ENCODE results near the gene PSMB8.
A peak's percentile ranks its signal among the peaks of the same experiment; 100 is the strongest.
"Not testable (repeated sequence)": the region's sequence is repeated elsewhere in the genome, so short reads cannot be mapped to it uniquely, and the experiment has no call there.

Gene PSMB8

GRCh38 chr6:32843979-32844838 lies at the start of gene PSMB8:
Gene PSMB8, minus strand, starts transcription at chr6:32844047. Its CDS starts 51 bp downstream, at chr6:32843996.
- DNase-seq (ENCODE audit: low read depth, low spot score) = peak; percentile 77

GRCh38 chr6:32890831-32891230 lies 47.0 kb upstream of the PSMB8 start:
- DNase-seq (ENCODE audit: low read depth, low spot score) = no peak

- no peak for DNase-seq (ENCODE audit: low read depth, low spot score)
Measured at GRCh38 chr6:32889533-32889932, 45.7 kb upstream of the PSMB8 start.

DNA sequence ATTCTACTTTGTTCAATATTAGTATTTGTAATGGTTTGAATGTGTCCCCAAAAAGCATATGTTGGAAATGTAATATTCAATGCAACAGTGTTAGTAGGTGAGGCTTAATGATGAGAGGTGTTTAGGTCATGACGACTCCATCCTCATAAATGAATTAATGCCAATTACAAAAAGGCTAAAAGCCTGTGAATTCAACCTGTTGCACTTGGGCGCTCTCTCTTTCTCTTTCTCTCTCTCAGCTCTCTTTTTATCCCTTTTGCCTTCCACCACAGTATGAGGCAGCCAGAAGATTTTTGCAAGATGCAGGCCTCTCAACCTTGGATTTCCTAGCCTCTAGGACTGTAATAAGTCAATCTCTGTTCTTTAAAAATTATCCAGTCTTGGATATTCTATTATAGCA lies 44.7 kb upstream of the PSMB8 start:
- no peak for DNase-seq (ENCODE audit: low read depth, low spot score)

DNA sequence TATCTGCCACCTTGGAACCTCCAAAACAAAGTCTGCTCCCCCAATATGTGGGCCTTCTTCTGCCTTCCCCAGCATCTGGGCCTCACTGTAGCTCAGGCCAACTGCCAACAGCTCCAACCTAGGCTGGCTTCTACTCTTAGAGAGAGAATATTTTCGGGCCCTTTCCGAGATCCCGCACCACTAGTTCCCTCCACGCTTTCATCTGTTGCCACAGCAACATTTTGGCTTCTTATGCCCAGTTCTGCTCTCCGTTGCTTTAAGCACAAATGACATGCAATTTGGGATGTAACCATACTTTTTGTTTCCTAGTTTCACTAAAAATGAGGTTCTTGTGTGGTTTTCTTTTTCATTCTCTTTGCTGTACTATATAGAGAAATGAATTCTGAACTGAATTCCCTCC lies 43.8 kb upstream of the PSMB8 start:
- DNase-seq (ENCODE audit: low read depth, low spot score) = no peak

DNA sequence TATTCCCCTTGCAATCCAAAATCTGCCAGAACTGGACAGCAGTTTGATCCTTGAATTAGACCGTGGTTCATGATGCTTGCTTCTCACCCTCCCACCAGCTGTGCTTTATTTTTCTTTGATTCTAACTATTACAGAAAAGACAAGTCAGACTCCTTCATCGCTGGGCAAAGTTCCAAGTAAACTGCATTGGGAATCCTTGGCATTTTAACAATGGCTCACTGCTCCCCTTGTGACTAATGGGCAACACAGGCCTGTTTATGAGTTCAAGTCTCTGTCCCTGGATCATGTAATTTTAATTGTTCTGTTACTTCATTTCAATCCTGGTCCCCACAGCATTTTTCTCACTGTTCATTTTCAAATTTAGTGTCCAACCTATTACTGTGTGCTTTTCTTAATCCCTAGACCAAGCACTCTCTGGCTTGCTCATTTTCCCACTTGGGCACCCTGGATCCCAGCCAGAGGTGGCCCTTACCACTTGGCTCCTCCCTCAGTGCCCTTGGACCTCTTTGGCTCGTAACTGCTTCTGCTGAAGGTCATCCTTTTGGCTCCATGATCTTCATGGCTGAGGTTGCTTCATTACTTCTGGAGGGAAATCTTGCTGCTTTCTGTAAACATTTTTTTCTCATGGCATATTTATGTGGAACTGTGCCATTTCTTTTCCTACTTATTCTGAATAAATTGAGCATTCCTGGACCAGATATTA lies 43.0 kb upstream of the PSMB8 start:
- peak; percentile 73 for DNase-seq (ENCODE audit: low read depth, low spot score)

DNA sequence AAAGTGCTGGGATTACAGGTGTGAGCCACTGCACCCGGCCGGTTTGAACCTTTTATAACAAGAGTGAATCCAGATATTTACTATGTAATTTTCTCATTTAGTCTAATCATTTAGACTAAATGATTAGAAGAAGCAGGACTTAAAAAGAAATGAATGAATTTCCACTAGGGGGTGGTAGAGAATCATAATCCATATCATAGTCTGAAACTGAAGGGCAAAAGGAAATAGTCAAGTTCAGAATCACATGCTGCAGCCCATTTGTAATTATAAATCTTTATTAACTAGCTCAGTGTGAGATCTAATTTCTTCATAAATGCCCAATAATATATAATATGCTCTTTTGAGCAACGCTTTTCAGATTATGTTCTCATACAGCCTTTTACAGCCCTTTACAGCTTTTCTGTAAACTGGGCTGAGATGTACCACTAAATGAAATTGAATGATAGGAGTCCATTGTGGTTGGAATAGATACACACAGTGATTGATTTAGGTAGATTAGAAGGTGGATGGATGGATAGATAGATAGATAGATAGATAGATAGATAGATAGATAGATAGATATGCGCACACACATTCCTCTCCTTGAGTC lies 41.9 kb upstream of the PSMB8 start:
- peak; percentile 50 for DNase-seq (ENCODE audit: low read depth, low spot score)

DNA sequence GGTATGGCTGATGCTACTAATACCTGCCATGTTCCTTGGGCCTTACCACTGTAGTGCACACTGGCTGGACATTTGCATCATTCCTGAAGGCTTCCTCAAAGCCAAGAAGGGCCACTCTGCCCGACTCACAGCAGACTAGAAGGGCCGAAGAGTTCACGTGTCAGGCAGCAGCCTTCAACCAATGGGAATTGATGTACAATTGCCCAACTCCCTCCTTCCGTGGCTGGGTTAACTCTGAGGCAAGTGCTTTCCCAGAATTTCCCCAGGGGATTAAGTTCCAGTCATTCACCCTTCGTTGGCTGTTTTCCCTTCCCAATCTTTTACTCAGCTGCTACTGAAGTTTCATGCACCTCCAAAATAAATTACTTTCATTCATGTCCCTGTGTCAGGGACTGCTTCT lies 39.9 kb upstream of the PSMB8 start:
- DNase-seq (ENCODE audit: low read depth, low spot score) = no peak

- no peak for DNase-seq (ENCODE audit: low read depth, low spot score)
Measured at GRCh38 chr6:32882879-32883250, 39.0 kb upstream of the PSMB8 start.

GRCh38 chr6:32880962-32881361 lies 37.1 kb upstream of the PSMB8 start:
- not testable (repeated sequence) for DNase-seq (ENCODE audit: low read depth, low spot score)

DNA sequence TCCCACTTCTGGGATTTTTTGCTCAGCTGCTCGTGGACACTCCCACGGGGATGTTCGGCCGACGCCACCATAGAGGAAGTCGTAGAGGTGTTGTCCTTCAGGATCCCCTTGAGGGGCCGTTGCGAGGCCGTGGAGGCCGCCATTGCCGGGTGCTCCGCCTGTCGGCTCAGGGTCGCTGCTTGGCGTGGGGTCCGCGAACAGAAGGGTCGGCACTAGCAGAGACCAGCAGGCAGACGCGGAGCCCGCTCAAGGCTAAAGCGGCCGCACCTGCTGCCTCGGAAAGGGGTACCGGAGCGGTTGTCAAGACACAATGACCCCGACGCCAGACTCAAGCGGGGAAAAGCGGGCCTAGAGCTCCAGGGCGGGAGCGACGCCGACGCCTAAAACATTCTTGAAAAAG lies 35.8 kb upstream of the PSMB8 start:
- no peak for DNase-seq (ENCODE audit: low read depth, low spot score)

DNA sequence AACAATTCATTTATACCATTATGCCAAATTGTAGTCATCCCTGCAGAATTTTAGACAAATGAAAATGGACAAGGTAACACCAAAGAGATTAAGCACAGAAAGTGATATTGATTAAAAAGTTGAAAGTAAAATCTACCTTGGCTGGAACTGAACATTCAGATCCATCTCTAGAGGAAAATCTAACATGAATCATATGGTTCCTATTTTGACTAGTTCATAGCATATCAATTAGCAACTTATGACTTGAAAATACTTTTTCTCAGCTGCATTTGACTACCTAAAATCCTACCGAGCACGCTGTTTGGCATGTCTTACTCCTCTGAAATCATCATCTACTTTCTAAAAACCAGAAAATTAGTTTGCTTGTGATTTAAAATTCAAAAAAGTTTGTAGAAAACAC lies 32.8 kb upstream of the PSMB8 start:
- DNase-seq (ENCODE audit: low read depth, low spot score) = no peak

- DNase-seq (ENCODE audit: low read depth, low spot score) = not testable (repeated sequence)
Measured at GRCh38 chr6:32873947-32874346, 30.1 kb upstream of the PSMB8 start.

- no peak for DNase-seq (ENCODE audit: low read depth, low spot score)
Measured at GRCh38 chr6:32868257-32868788, 24.5 kb upstream of the PSMB8 start.

DNA sequence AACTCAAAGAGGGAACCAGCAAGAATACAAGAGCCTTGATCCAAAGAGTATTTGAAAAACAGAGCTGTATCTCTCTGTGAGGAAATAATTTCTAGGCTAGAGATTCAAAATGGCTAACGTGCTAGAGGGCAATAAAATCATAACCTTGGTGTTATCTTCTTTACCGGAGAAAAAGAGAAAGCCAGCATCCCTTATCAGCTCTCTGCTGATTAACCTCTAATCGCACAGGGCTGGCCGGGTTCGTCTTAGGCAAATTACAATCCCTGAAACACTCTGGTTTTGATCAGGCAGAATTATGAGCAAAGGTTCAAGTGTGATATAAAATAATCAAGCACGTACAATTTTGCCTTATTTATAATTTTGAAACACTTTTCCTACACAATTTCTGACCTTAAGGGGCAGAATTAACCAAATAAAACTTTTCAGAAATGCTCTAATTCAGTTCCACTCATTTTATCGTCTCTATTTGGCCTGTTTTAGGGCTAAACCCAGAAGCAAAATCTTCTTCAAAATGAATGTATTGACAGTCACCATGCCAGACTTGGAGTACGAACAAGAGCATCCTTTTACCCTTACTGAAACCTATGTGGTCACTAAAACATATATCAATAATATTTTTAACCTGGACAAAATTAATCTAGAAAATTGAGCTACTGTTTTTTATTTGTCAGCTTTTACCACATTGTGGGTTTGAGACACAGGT lies 23.9 kb upstream of the PSMB8 start:
- no peak for DNase-seq (ENCODE audit: low read depth, low spot score)

- DNase-seq (ENCODE audit: low read depth, low spot score) = no peak
Measured at GRCh38 chr6:32867022-32867477, 23.2 kb upstream of the PSMB8 start.

- no peak for DNase-seq (ENCODE audit: low read depth, low spot score)
Measured at GRCh38 chr6:32865724-32866443, 22.0 kb upstream of the PSMB8 start.

- no peak for DNase-seq (ENCODE audit: low read depth, low spot score)
Measured at GRCh38 chr6:32862725-32863124, 18.9 kb upstream of the PSMB8 start.

DNA sequence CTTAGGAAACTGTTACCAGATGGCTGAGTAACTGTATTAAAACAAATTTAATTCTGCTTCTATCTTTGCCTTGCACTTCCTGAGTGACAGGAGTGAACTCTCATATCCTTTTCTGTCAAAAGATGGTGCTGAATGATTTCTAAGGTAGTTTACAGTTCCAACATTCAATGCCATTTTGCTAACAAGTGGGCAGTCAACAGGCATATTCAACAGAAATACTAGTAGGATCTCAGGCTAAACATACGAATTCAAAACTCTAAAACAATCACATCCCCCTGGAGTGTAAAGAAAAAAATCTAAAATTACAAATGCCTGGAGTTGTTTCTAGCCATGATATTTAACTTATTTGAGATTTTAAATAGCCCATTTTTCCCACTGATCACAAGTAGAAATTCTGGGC lies 16.8 kb upstream of the PSMB8 start:
- DNase-seq (ENCODE audit: low read depth, low spot score) = no peak

GRCh38 chr6:32858194-32858593 lies 14.3 kb upstream of the PSMB8 start:
- no peak for DNase-seq (ENCODE audit: low read depth, low spot score)

Data from smooth muscle cell of the brain vasculature (primary cell).